ENCODE results near the gene GSTM2.
A peak's percentile ranks its signal among the peaks of the same experiment; 100 is the strongest.
"Not testable (repeated sequence)": the region's sequence is repeated elsewhere in the genome, so short reads cannot be mapped to it uniquely, and the experiment has no call there.

The GSTM2 gene

GRCh38 chr1:109671067-109671466, 3.2 kb downstream of the GSTM2 start:
- no peaks in the 10 kb centered on the region; a peak in 1 of 22 replicates for H3K9me3 ChIP-seq (replicated peaks in 1 of 11)

GRCh38 chr1:109673861-109674260, 6.0 kb downstream of the GSTM2 start:
- H3K4me2 ChIP-seq; H4K20me1 ChIP-seq; H3K27ac ChIP-seq; H3K9ac ChIP-seq; H3K9me3 ChIP-seq (replicated peaks in 1 of 11); H3K4me1 ChIP-seq; H3K36me3 ChIP-seq; H3K4me3 ChIP-seq; H3K27me3 ChIP-seq: not testable (repeated sequence)

More at GRCh38 chr1:109671067-109671466, 3.2 kb downstream of the GSTM2 start:
- TF ChIP-seq Cebpa-rat (IDR thresholded peaks at IDR 0.05): no peak
- no peak overlapping the region for H3K27ac ChIP-seq
- H3K4me2 ChIP-seq: no peak overlapping the region
- peaks cover 5 to 13% (median 12%) of the 10 kb centered on the region in 10 experiments for H3K4me1 ChIP-seq
- H3K36me3 ChIP-seq: no peaks in the 10 kb centered on the region; a peak in 1 of 22 replicates
- no peak overlapping the region for H3K9ac ChIP-seq
- no peak overlapping the region for H3K4me3 ChIP-seq
- H4K20me1 ChIP-seq: no peaks in the 10 kb centered on the region
- H3K27me3 ChIP-seq: no peaks in the 10 kb centered on the region

- H3K9me3 ChIP-seq (replicated peaks in 1 of 11); H3K27me3 ChIP-seq; H3K4me2 ChIP-seq: not testable (repeated sequence)
Observed at GRCh38 chr1:109676683-109677381, 9.0 kb downstream of the GSTM2 start.

GRCh38 chr1:109677459-109677858, 9.6 kb downstream of the GSTM2 start:
- Histone ChIP-seq H3K4me1 (no peaks in the 10 kb centered on the region), H3K27me3 (no peaks in the 10 kb centered on the region), H4K20me1 (no peaks in the 10 kb centered on the region), H3K27ac (no peak overlapping the region), H3K4me2 (no peak overlapping the region), H3K9me3 (replicated peaks in 1 of 11) (no peaks in the 10 kb centered on the region), H3K9ac (no peak overlapping the region), H3K4me3 (no peak overlapping the region), H3K36me3 (no peaks in the 10 kb centered on the region)
- TF ChIP-seq Cebpa-rat (IDR thresholded peaks at IDR 0.05): no peak

More at GRCh38 chr1:109676683-109677381, 9.0 kb downstream of the GSTM2 start:
- not testable (repeated sequence) for H3K4me1 ChIP-seq, H3K27ac ChIP-seq, H4K20me1 ChIP-seq, H3K4me3 ChIP-seq, H3K36me3 ChIP-seq, H3K9ac ChIP-seq

- H3K36me3 ChIP-seq; H3K4me2 ChIP-seq; H3K9me3 ChIP-seq (replicated peaks in 1 of 11); H3K4me3 ChIP-seq; H3K9ac ChIP-seq; H3K4me1 ChIP-seq; H3K27me3 ChIP-seq; H4K20me1 ChIP-seq; H3K27ac ChIP-seq: not testable (repeated sequence)
Observed at GRCh38 chr1:109678637-109679036, 10.8 kb downstream of the GSTM2 start.

- not testable (repeated sequence) for H3K36me3 ChIP-seq, H3K27ac ChIP-seq, H3K4me2 ChIP-seq, H4K20me1 ChIP-seq, H3K4me3 ChIP-seq, H3K27me3 ChIP-seq, H3K9ac ChIP-seq
- Histone ChIP-seq H3K9me3 (replicated peaks in 1 of 11) (peaks cover 8 to 23% (median 15%) of the 10 kb centered on the region in 11 experiments; a peak in 21 of 22 replicates), H3K4me1 (peaks cover 12 to 25% (median 15%) of the 10 kb centered on the region in 10 experiments)
Observed at GRCh38 chr1:109684777-109685176, 16.9 kb downstream of the GSTM2 start.

- not testable (repeated sequence) for H3K27ac ChIP-seq, H4K20me1 ChIP-seq, H3K27me3 ChIP-seq, H3K4me3 ChIP-seq, H3K4me2 ChIP-seq, H3K9ac ChIP-seq
- Histone ChIP-seq H3K36me3 (peaks cover 0 to 14% (median 9%) of the 10 kb centered on the region in 11 experiments; a peak in 12 of 22 replicates), H3K4me1 (peaks cover 12 to 25% (median 15%) of the 10 kb centered on the region in 10 experiments), H3K9me3 (replicated peaks in 1 of 11) (peaks cover 8 to 23% (median 15%) of the 10 kb centered on the region in 11 experiments; a peak in 21 of 22 replicates)
Observed at GRCh38 chr1:109685399-109685798, 17.5 kb downstream of the GSTM2 start.

GRCh38 chr1:109685890-109686289, 18.0 kb downstream of the GSTM2 start:
- not testable (repeated sequence) for H3K27ac ChIP-seq, H3K27me3 ChIP-seq, H4K20me1 ChIP-seq, H3K4me2 ChIP-seq, H3K4me3 ChIP-seq, H3K9ac ChIP-seq
- peaks cover 12 to 25% (median 15%) of the 10 kb centered on the region in 10 experiments for H3K4me1 ChIP-seq
- H3K36me3 ChIP-seq: peaks cover 0 to 19% (median 13%) of the 10 kb centered on the region in 11 experiments; a peak in 15 of 22 replicates
- peaks cover 8 to 23% (median 15%) of the 10 kb centered on the region in 11 experiments; a peak in 21 of 22 replicates for H3K9me3 ChIP-seq (replicated peaks in 1 of 11)

- H3K27ac ChIP-seq: peak overlapping the region; percentile 66 to 90 (median 86)
- peak overlapping the region; percentile 54 to 78 (median 66) for H3K4me3 ChIP-seq
Observed at GRCh38 chr1:109687109-109687508, 19.3 kb downstream of the GSTM2 start.

More at GRCh38 chr1:109687109-109687508, 19.3 kb downstream of the GSTM2 start:
- H3K27me3 ChIP-seq, H4K20me1 ChIP-seq: not testable (repeated sequence)
- Histone ChIP-seq H3K9ac (peak overlapping the region; percentile 74 to 90 (median 84)), H3K9me3 (replicated peaks in 1 of 11) (peaks cover 8 to 23% (median 15%) of the 10 kb centered on the region in 11 experiments; a peak in 21 of 22 replicates), H3K4me2 (peak overlapping the region; percentile 90 to 99 (median 96)), H3K4me1 (peaks cover 12 to 27% (median 17%) of the 10 kb centered on the region in 10 experiments), H3K36me3 (peaks cover 0 to 31% (median 22%) of the 10 kb centered on the region in 11 experiments; a peak in 15 of 22 replicates)

All from BLaER1 treated with 17β-estradiol and CSF1 and Interleukin-3, amounts not matched to agents 10 nM and 100 nM (cell line).